ENCODE data around the gene LLGL1. TPM values are rescaled to one million over a fixed set of nuclear protein-coding genes. Genes with fewer than 3 reads are reported as not detected.

Gene LLGL1
- total and polyA plus RNA-seq, 2 donors (not counting 3 experiments of a cell fraction or from before 2014, with no cell fraction given), result 34.9 to 47.1 TPM

DNA sequence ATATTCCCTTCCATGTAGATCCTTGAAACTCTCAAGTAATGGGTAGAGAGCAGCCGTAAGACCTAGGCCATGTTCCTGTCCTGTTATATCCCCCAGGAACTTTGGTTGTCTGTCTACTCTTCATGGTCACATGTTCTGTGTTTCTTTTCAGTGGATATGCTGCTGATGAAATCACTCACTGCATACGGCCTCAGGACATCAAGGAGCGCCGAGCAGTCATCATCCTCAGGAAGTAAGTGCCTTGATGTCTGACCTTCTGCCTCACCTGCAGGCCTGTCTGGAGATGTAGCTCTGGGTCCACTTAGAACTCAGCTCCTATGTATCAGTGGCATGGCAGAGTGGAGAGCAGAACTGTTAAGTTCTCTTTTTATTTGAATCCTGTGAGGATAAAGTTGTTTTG lies 30.6 kb upstream of the LLGL1 start:
- CTCF ChIA-PET, result no interaction called here
- BruUV-seq (replicated peaks), result no TSS peak
- Histone ChIP-seq H3K27me3 (ENCODE audit: control insufficient read depth in 2 of 2, insufficient read depth in 2 of 2, low read length in 2 of 2) (no peaks in the 10 kb centered on the region), H2AFZ (ENCODE audit: low read depth, low read length) (no peak overlapping the region), H3K4me2 (ENCODE audit: insufficient read depth, low read length) (no peak overlapping the region), H3K27ac (ENCODE audit: insufficient read depth, low read depth, low read length) (no peak overlapping the region), H3K36me3 (ENCODE audit: control insufficient read depth in 2 of 2, extremely low read depth in 1 of 2, insufficient read depth in 2 of 2, low read length in 2 of 2) (peaks cover 19 to 22% of the 10 kb centered on the region in 2 experiments), H3K9me3 (replicated peaks; ENCODE audit: control insufficient read depth, insufficient read depth, low read length) (no peaks in the 10 kb centered on the region), H3K9ac (replicated peaks; ENCODE audit: extremely low read depth, insufficient read depth, low read length) (no peak overlapping the region), H3K79me2 (ENCODE audit: control insufficient read depth, insufficient read depth, low read length) (peaks cover 91% of the 10 kb centered on the region), H4K20me1 (replicated peaks; ENCODE audit: control insufficient read depth, extremely low read depth, insufficient read depth, low read length) (no peaks in the 10 kb centered on the region), H3K4me3 (replicated peaks in 1 of 3; ENCODE audit: insufficient read depth in 1 of 3, low read depth in 1 of 3, low read length in 3 of 3) (no peak overlapping the region), H3K4me1 (ENCODE audit: control insufficient read depth, extremely low read depth, insufficient read depth, low read length) (peaks cover 27% of the 10 kb centered on the region), H3K9me1 (replicated peaks; ENCODE audit: control insufficient read depth, extremely low read depth, insufficient read depth, low read length) (no peaks in the 10 kb centered on the region)
- POLR2A ChIA-PET, result no interaction called here
- FAIRE-seq, result no peak
- DNase-seq (ENCODE audit: low read depth, low spot score), result no peak
- intact Hi-C loops (cut with micrococcal nuclease), result no loop called here
- no peak for TF ChIP-seq EZH2 (IDR thresholded peaks at IDR 0.05; ENCODE audit: borderline replicate concordance, low read depth, low read length, severe bottlenecking)
- no peak for TF ChIP-seq POLR2A (IDR thresholded peaks at IDR 0.05; ENCODE audit: low read depth, low read length)
- TF ChIP-seq GATA2 (IDR thresholded peaks at IDR 0.05; ENCODE audit: insufficient read depth, insufficient read length, low read depth, low read length), result no peak
- TF ChIP-seq MYC (IDR thresholded peaks at IDR 0.05; ENCODE audit: low read depth, low read length), result no peak
- no peak for TF ChIP-seq POLR2AphosphoS5 (IDR thresholded peaks at IDR 0.05; ENCODE audit: insufficient read depth, low read depth, low read length)
- no peak for TF ChIP-seq JUN (IDR thresholded peaks at IDR 0.05; ENCODE audit: borderline replicate concordance, insufficient read depth, insufficient read length, low read depth)
- TF ChIP-seq, protein P1, sequence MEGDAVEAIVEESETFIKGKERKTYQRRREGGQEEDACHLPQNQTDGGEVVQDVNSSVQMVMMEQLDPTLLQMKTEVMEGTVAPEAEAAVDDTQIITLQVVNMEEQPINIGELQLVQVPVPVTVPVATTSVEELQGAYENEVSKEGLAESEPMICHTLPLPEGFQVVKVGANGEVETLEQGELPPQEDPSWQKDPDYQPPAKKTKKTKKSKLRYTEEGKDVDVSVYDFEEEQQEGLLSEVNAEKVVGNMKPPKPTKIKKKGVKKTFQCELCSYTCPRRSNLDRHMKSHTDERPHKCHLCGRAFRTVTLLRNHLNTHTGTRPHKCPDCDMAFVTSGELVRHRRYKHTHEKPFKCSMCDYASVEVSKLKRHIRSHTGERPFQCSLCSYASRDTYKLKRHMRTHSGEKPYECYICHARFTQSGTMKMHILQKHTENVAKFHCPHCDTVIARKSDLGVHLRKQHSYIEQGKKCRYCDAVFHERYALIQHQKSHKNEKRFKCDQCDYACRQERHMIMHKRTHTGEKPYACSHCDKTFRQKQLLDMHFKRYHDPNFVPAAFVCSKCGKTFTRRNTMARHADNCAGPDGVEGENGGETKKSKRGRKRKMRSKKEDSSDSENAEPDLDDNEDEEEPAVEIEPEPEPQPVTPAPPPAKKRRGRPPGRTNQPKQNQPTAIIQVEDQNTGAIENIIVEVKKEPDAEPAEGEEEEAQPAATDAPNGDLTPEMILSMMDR (IDR thresholded peaks at IDR 0.05; ENCODE audit: extremely low read depth in 1 of 2, insufficient read depth in 1 of 2, low read depth in 1 of 2, low read length in 2 of 2), result no peak
- TF ChIP-seq, protein P2, sequence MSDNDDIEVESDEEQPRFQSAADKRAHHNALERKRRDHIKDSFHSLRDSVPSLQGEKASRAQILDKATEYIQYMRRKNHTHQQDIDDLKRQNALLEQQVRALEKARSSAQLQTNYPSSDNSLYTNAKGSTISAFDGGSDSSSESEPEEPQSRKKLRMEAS (IDR thresholded peaks at IDR 0.05; ENCODE audit: insufficient read depth, insufficient read length), result no peak
- TF ChIP-seq FOS (IDR thresholded peaks at IDR 0.05; ENCODE audit: borderline replicate concordance, insufficient read depth, low read length), result no peak
- dilution Hi-C loops (cut with MboI; ENCODE audit: extremely low pct_ligation_motif_present, low sequenced_read_pairs), result no loop called here
